HG03378 (cell line): ENCODE data around the gene SPAG6.

Experiments used
- ATAC-seq: cut with Tn5 transposase; IDR thresholded peaks from one replicate; pipeline ENCODE4 v1.9.1; 2021; ENCODE audit warnings: mild to moderate bottlenecking, moderate library complexity; ENCODE audit not compliant: unreplicated experiment

SPAG6 gene

DNA sequence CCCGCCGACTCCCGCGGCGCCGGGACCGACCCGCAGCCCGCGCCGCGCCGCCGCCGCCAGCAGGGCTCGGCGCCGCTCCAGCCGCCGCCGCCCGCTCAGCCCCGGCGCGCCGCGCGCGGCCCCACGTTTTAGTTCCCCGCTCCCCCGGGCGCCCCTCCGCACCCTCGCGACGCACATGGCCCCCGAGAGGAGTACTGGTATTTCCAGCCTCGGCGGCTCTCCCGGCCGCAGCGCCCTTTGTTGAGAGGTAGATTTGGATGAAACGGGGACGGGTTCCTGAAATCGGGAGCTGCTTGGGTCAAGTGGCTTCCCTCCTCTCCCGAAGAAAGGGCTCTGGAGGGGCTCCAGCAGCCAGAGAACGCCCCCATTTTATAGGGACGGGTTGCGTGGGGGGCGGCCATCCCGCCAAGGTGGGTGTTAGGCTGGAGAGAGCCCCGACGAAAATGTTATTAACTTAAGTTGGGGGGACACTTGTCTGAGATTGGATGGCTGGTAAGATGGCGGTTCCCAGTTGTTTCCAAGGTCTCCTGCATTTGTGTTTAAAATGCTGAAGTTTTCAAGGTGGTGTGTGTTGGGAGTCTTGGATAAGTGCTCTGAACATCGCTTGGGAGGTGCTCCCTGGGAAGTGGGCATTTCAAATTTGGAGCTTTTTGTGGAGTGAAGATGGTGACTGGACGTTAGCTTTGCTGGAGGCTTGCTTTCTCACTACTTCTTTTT lies 23.2 kb upstream of the SPAG6 start:
- ATAC-seq, result no peak

- no peak for ATAC-seq
These were observed 22.6 kb upstream of the SPAG6 start for GRCh38 chr10:22322641-22323160.

DNA sequence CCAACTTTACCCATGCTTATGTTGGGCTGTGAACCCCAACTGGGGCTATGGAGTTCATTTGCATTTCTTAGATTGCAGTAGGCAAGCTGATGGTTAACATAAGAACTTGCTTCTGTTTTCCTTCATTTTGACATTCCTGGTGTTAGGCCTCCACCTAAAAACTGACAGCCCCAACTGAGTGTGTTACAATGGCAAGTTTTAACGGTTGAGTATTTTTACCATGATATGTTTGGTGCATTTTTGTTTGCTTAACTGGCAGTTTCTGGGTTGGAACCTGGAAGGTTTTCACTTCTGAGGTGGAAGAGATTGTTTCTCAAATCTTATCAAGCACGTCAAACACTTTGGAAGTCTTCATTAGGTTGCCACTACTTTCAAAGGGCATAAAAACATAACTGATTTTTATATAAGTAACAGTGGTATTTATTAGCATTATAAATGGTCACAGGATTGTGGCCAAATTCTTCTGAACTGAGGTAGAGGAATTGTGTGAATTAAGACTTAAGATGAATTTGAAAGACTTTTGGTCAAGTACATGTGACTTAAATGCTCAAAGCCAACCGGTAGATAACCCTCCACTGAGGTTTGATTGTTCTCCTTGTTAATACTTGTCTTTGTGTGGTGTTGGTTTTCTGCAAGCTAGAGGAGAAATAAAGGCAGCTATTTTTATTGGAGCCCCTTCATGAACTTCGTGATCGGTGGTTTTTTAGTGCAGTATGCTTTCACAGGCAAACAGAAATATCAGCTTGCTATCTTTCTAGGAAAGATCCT lies 21.6 kb upstream of the SPAG6 start:
- no peak for ATAC-seq

DNA sequence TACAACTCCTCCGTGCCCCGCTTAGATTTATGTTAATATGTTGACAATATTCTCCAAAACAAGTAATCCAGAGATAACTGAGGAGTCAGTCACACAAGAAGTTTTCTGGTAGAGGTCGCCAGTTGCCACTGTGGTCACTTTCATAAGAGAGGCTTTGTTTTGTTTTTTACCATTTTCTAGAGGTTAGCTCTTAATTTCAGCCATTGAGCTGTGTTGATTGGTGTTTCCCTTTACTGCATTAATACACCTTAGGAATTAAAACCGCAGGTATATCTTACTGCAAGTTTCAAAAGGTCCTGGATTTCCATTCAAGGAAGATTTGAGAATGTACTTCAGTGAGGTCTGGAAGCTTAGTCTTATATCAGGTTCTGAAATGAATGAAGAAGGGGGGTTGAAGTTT lies 20.9 kb upstream of the SPAG6 start:
- no peak for ATAC-seq

DNA sequence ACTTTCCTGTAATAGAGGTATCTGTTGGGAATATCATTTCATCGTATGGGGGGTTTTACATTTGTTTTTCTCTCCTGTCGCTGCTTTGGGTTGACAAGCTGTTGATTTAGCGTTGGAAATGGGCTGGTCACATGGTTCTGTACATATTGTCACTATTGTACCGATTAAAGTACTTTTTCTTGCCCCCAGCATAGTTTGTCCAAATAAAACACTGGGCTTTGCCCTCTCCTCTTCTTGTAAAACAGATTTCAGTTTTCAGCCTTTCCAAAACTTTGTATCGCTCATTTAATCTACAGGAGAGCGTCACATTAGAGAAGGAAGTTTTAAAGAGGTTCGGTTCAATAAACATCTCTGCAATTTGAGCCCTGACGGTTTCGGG lies 20.4 kb upstream of the SPAG6 start:
- no peak for ATAC-seq

- ATAC-seq, result peak; percentile 50
These were observed 19.8 kb upstream of the SPAG6 start for GRCh38 chr10:22325272-22326144.

- ATAC-seq, result no peak
These were observed 19.1 kb upstream of the SPAG6 start for GRCh38 chr10:22326145-22326702.

- ATAC-seq, result no peak
These were observed 16.1 kb upstream of the SPAG6 start for GRCh38 chr10:22329150-22329549.

- no peak for ATAC-seq
These were observed 13.1 kb upstream of the SPAG6 start for GRCh38 chr10:22332116-22332692.

GRCh38 chr10:22333167-22333974 lies 11.9 kb upstream of the SPAG6 start:
- no peak for ATAC-seq

GRCh38 chr10:22333975-22334282 lies 11.4 kb upstream of the SPAG6 start:
- no peak for ATAC-seq

GRCh38 chr10:22334414-22335172 lies 10.7 kb upstream of the SPAG6 start:
- no peak for ATAC-seq

- ATAC-seq, result peak; percentile 56
These were observed 9.9 kb upstream of the SPAG6 start for GRCh38 chr10:22335173-22335933.

- no peak for ATAC-seq
These were observed 7.0 kb upstream of the SPAG6 start for GRCh38 chr10:22338185-22338900.

DNA sequence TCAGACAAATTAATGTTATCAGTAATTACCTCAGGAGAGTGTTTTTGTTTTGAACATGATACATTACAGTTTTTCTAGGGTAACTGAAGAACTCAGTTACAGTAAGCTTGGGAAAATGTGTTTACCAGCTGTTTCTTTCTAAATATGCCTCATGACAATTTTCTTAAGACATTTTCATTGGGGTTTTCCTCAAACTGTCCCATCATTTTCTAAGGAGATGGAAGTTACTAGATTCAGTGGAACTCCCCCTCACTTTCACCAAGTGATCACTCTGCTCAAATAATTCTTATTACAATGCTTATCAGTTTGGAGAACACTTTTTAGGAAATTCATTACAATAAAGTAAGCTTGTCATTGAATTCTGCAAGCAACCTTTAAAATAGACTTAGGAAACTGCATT lies 6.4 kb upstream of the SPAG6 start:
- no peak for ATAC-seq

GRCh38 chr10:22339761-22340328 lies 5.5 kb upstream of the SPAG6 start:
- no peak for ATAC-seq

- peak; percentile 36 for ATAC-seq
These were observed 4.7 kb upstream of the SPAG6 start for GRCh38 chr10:22340329-22341189.
